GM12878 (cell line): Measurements from ENCODE around the gene AMZ2. TPM values are rescaled to one million over a fixed set of nuclear protein-coding genes. Genes with fewer than 3 reads are reported as not detected.

ENCODE experiments used
- ATAC-seq: fragments of 200-7000 bp; cut with Tn5 transposase; 3 replicates; pipeline ENCODE4 v1.9.1; 2020; ENCODE audit warnings: mild to moderate bottlenecking, moderate library complexity
- BruUV-seq: library from RNA; stranded (reverse); fragments of 400-500 nt; replicated peaks from 2 replicates; lab custom pipeline; 2021; lab: Mats Ljungman, UMichigan
- CTCF ChIA-PET: fragments of 300-600 bp; sonication (Branson Sonifier 250); formaldehyde crosslinking; extraction: SDS; loops from one replicate; lab custom pipeline; 2021; ENCODE audit warnings: inconsistent platforms; lab: Yijun Ruan, JAX
- POLR2A ChIA-PET: fragments of 350-600 bp; formaldehyde crosslinking; extraction: SDS; loops from one replicate; lab custom pipeline; 2021; ENCODE audit warnings: inconsistent platforms; lab: Charles Lee
- RAD21 ChIA-PET: fragments of 300-600 bp; sonication (Branson Sonifier 250); formaldehyde crosslinking; loops from one replicate; lab custom pipeline; 2023; ENCODE audit warnings: antibody characterized with exemption; ENCODE audit not compliant: unreplicated experiment; lab: Charles Lee
- SMC1A ChIA-PET: fragments of 300-600 bp; sonication (Branson Sonifier 250); formaldehyde crosslinking; loops from one replicate; lab custom pipeline; 2023; ENCODE audit not compliant: unreplicated experiment, uncharacterized antibody; lab: Charles Lee
- DNase-seq: peaks from one replicate; pipeline ENCODE4 v3.0.0-alpha.2; 2011; ENCODE audit warnings: low read depth, low spot score
- FAIRE-seq: peaks from 3 replicates; lab custom pipeline; 2011; peaks lifted over from hg19 to GRCh38; lab: Jason Lieb, UNC
- H2AFZ ChIP-seq: 2 replicates; pipeline ENCODE4 v1.6.0; 2011; ENCODE audit warnings: low read depth, low read length, control low read depth; ENCODE audit not compliant: control insufficient read depth
- H3K27ac ChIP-seq: 2 replicates; pipeline ENCODE4 v1.5.1; 2011; ENCODE audit warnings: control low read depth; ENCODE audit not compliant: control insufficient read depth, insufficient read depth
- H3K27me3 ChIP-seq, 2 experiments: replicated peaks in 1 of 2; 2 replicates each; pipeline versions ENCODE4 v1.6.0 to v1.6.1; 2011; ENCODE audit warnings: low read length in 1 of 2; ENCODE audit not compliant: control insufficient read depth in 2 of 2, insufficient read depth in 2 of 2
- H3K36me3 ChIP-seq, 2 experiments: 2 replicates each; pipeline ENCODE4 v1.5.1; 2011; ENCODE audit warnings: low read length in 1 of 2; ENCODE audit not compliant: control insufficient read depth in 2 of 2, insufficient read depth in 2 of 2
- H3K4me1 ChIP-seq: 2 replicates; pipeline ENCODE4 v1.6.1; 2011; ENCODE audit warnings: mild to moderate bottlenecking, low read length, moderate library complexity, mixed read lengths; ENCODE audit not compliant: control insufficient read depth, insufficient read depth
- H3K4me2 ChIP-seq: 2 replicates; pipeline ENCODE4 v1.6.0; 2011; ENCODE audit warnings: control low read depth; ENCODE audit not compliant: control insufficient read depth, insufficient read depth
- H3K4me3 ChIP-seq: fragments of 200-600 bp; sonication (generic); 2 replicates; pipeline ENCODE4 v1.5.1; 2016
- H3K79me2 ChIP-seq: 2 replicates; pipeline ENCODE4 v1.6.0; 2011; ENCODE audit warnings: low read length; ENCODE audit not compliant: control insufficient read depth, insufficient read depth
- H3K9ac ChIP-seq: 2 replicates; pipeline ENCODE4 v1.8.0; 2011; ENCODE audit warnings: low read length, control low read depth, mixed read lengths; ENCODE audit not compliant: control insufficient read depth, insufficient read depth
- H3K9me3 ChIP-seq: replicated peaks from 3 replicates; pipeline ENCODE4 v1.5.1; 2011; ENCODE audit warnings: mild to moderate bottlenecking, low read length; ENCODE audit not compliant: control insufficient read depth, insufficient read depth
- H4K20me1 ChIP-seq: 2 replicates; pipeline ENCODE4 v1.6.0; 2011; ENCODE audit not compliant: control insufficient read depth, insufficient read depth
- NBN ChIP-seq: fragments of 450-650 bp; IDR thresholded peaks from 2 replicates; pipeline ENCODE4 v1.6.1; 2016
- NR2C1 ChIP-seq: fragments of 450-650 bp; IDR thresholded peaks from 2 replicates; pipeline ENCODE4 v1.6.1; 2017; ENCODE audit warnings: antibody characterized with exemption, mild to moderate bottlenecking, moderate library complexity
- SREBF1 ChIP-seq: IDR thresholded peaks from 2 replicates; pipeline ENCODE4 v1.6.1; 2012; ENCODE audit warnings: mild to moderate bottlenecking, low read length
- WGBS: methylation state at CpG from one replicate; pipeline ENCODE4 v1.1.6; 2016; ENCODE audit warnings: low lambda C conversion rate; ENCODE audit not compliant: insufficient replicate concordance, insufficient coverage; ENCODE audit errors: missing lambda C conversion rate; 5-methylcytosine and 5-hydroxymethylcytosine counted together
- in situ Hi-C: fragments of 300-500 bp; cut with MboI; formaldehyde crosslinking; loops from 9 replicates; pipeline ENCODE4 v1.14.3; 2018; ENCODE audit warnings: mixed read lengths
- intact Hi-C: fragments of 100-400 bp; cut with micrococcal nuclease; formaldehyde crosslinking; loops from one replicate; pipeline ENCODE4 v1.14.2; 2022; ENCODE audit not compliant: unreplicated experiment
- polyA plus RNA-seq, 11 experiments: library from polyadenylated mRNA; depleted of rRNA in 4 of 11; unstranded in 6 of 11; stranded (reverse) in 5 of 11; fragments of >200 nt; fragmentation: Nextera tagmentation in 4 of 11; fragmentation: Illumina TruSeq in 1 of 11; extraction: Ambion mirVana in 4 of 11; extraction: Trizol in 1 of 11; gene quantifications; 1 replicate in 1 of 11; 2 replicates in 10 of 11; pipeline versions ENCODE4 v1.2.1 to v1.2.3, GENCODE V29; 2011 to 2016; ENCODE audit warnings: inconsistent platforms in 2 of 11, missing spikeins in 2 of 11, low read depth in 1 of 11
- total RNA-seq, 4 experiments: library from RNA; depleted of rRNA in 3 of 4; stranded (reverse); fragments of >200 nt in 3 of 4; fragmentation: Illumina TruSeq in 1 of 4; extraction: Trizol in 1 of 4; gene quantifications; 2 replicates each; pipeline versions ENCODE4 v1.2.1 to v1.2.3, GENCODE V29; 2013 to 2021
- TF ChIP-seq, protein P1 (sequence below): fragments of 450-650 bp; IDR thresholded peaks from 2 replicates; pipeline ENCODE4 v1.6.1; 2017; ENCODE audit warnings: mild to moderate bottlenecking, moderate library complexity

Gene AMZ2
- total and polyA plus RNA-seq, 10 of the 15 experiments (the other 5 are each of a cell fraction or from before 2014, with no cell fraction given) = 79.1 to 189 (median 126) TPM

GRCh38 chr17:68301438-68301959 lies 53.7 kb downstream of the AMZ2 start (continued):
- TF ChIP-seq, protein P1, sequence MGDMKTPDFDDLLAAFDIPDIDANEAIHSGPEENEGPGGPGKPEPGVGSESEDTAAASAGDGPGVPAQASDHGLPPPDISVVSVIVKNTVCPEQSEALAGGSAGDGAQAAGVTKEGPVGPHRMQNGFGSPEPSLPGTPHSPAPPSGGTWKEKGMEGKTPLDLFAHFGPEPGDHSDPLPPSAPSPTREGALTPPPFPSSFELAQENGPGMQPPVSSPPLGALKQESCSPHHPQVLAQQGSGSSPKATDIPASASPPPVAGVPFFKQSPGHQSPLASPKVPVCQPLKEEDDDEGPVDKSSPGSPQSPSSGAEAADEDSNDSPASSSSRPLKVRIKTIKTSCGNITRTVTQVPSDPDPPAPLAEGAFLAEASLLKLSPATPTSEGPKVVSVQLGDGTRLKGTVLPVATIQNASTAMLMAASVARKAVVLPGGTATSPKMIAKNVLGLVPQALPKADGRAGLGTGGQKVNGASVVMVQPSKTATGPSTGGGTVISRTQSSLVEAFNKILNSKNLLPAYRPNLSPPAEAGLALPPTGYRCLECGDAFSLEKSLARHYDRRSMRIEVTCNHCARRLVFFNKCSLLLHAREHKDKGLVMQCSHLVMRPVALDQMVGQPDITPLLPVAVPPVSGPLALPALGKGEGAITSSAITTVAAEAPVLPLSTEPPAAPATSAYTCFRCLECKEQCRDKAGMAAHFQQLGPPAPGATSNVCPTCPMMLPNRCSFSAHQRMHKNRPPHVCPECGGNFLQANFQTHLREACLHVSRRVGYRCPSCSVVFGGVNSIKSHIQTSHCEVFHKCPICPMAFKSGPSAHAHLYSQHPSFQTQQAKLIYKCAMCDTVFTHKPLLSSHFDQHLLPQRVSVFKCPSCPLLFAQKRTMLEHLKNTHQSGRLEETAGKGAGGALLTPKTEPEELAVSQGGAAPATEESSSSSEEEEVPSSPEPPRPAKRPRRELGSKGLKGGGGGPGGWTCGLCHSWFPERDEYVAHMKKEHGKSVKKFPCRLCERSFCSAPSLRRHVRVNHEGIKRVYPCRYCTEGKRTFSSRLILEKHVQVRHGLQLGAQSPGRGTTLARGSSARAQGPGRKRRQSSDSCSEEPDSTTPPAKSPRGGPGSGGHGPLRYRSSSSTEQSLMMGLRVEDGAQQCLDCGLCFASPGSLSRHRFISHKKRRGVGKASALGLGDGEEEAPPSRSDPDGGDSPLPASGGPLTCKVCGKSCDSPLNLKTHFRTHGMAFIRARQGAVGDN = no peak
- no peak for TF ChIP-seq NBN

DNA sequence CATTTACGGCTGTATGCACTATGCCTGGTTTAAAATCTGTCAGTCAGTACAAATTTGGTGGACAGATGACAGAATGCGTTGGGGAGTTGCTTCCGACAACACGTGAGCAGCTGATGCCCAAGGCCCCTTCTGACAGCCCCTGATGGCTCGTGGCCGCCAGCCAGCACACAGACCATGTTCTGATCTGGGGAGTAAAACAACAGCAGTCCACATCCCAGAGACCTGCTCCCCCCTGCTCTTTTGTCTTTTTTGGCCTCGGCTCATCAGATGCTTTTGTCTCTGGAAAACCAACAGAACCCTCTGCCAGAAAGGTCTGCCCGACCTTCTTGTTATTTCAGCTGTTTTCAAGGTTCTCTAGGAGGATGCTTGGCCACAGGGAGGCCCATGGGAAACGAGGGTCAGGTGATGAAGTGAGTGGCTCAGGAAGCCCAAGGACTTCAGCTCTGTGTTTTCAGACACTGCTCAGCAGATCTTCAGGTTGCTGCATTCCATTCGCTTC lies 54.3 kb downstream of the AMZ2 start:
- intact Hi-C loops = no loop called here
- Histone ChIP-seq H3K27ac (no peak overlapping the region), H4K20me1 (no peaks in the 10 kb centered on the region), H3K4me2 (no peak overlapping the region), H3K79me2 (no peaks in the 10 kb centered on the region), H3K4me3 (no peak overlapping the region), H3K9me3 (no peaks in the 10 kb centered on the region), H3K4me1 (no peaks in the 10 kb centered on the region), H2AFZ (no peak overlapping the region), H3K27me3 (no peaks in the 10 kb centered on the region), H3K36me3 (no peaks in the 10 kb centered on the region), H3K9ac (no peak overlapping the region)
- BruUV-seq = no TSS peak
- FAIRE-seq = no peak
- DNase-seq = no peak
- SMC1A ChIA-PET = no interaction called here
- no peak for TF ChIP-seq NR2C1
- TF ChIP-seq SREBF1 = no peak
- 62% methylated on average over 10 of the region's 10 CpGs for WGBS
- no peak for ATAC-seq
- in situ Hi-C loops = no loop called here
- RAD21 ChIA-PET = no interaction called here
- POLR2A ChIA-PET = no interaction called here
- CTCF ChIA-PET = interaction anchor here (3.1 kb wide), 1 partner anchor 97 kb away, joined by 9 read pairs; no protein-coding TSS in a partner anchor
